ENCODE results near the gene PRKG1.

- TF ChIP-seq POLR2A (IDR thresholded peaks at IDR 0.05) (no peak), CTCF (IDR thresholded peaks at IDR 0.05) (no peak)
Measured at GRCh38 chr10:51588984-51589383, 514.7 kb downstream of the PRKG1 start.

All from Peyer's patch (tissue), 4 donors.